LoVo (cell line): Measurements from ENCODE around the gene ENKD1.
"Not testable (repeated sequence)": the region's sequence is repeated elsewhere in the genome, so short reads cannot be mapped to it uniquely, and the experiment has no call there.

Experiments
- DNase-seq: peaks from one replicate; pipeline ENCODE4 v3.0.0-alpha.2; 2016; ENCODE audit warnings: low spot score

Gene ENKD1, protein sequence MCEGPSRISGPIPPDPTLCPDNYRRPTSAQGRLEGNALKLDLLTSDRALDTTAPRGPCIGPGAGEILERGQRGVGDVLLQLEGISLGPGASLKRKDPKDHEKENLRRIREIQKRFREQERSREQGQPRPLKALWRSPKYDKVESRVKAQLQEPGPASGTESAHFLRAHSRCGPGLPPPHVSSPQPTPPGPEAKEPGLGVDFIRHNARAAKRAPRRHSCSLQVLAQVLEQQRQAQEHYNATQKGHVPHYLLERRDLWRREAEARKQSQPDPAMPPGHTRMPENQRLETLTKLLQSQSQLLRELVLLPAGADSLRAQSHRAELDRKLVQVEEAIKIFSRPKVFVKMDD

GRCh38 chr16:67666559-67667452 lies at the start of gene ENKD1, which contains the start of gene C16orf86:
Gene ENKD1 (minus strand): TSS chr16:67666750. CDS start chr16:67666442, 308 bp downstream.
Gene C16orf86 (plus strand): TSS chr16:67666814. CDS start chr16:67666971, 157 bp downstream.
- DNase-seq: peak; percentile 31

DNA sequence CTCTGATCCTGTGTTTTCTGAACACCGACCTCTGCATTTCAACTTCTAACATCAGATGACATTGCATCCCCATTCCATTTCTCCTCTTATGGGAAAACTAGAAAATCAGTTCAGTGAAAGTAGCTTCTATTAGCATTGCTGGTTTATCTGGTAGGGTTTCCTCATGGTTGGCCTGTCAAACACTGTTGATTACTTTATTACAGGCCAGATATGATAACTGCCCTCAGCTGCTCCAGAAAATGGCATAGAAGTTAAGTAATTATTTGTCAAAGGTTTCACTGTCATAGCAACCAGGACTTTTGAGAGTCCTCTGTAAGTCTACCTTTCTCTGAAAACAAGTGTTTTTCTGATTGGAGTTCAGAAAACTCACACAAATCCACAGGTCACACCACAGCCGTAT lies 49.5 kb upstream of the ENKD1 start:
- DNase-seq: no peak

GRCh38 chr16:67714522-67714921 lies 48.0 kb upstream of the ENKD1 start:
- DNase-seq: no peak

DNA sequence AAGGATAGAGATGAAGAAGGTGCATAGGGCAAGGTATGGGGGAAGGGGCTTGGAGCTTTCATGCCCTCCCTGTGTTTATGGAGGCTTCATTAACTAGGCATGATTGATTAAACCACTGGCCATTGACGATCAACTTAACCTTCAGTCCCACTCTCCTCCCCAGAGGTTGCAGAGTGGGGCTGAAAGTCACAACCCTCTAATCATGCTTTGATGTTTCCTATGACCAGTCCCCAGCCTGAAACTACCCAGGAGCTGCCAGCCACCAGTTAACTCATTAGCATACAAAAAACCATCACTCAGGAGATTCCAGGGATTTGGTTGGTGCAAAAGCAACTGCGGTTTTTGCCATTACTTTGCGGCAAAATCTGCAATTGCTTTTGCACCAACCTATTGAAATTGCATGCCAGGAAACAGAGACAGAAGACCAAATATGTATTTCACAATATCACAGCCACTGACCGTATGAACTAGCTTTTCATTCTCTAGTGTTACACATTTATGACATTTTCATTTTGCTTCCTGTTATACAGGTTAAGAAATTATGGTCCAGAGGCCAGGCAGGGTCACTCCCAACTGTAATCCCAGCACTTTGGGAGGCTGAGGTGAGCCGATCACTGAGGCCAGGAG lies 47.2 kb upstream of the ENKD1 start:
- DNase-seq: no peak

DNA sequence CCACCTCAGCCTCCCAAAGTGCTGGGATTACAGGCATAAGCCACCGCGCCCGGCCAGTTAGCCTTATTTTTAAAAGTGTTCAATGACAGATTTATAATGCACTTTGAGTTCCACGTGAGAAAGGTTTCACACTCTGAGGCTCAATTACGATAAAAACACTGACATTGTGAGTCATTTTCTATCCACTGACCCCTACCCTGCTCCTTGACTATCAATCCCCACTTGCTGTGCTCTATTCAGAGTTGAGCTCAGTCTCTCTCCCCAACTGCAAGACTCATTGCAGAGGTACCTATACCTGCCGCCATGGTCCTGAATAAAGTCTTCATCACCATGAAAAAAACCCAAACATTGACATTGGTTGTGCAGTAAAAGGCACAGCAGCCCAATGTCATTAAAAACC lies 44.1 kb upstream of the ENKD1 start:
- DNase-seq: no peak

GRCh38 chr16:67709050-67709449 lies 42.5 kb upstream of the ENKD1 start:
- DNase-seq: no peak

GRCh38 chr16:67708368-67708771 lies 41.8 kb upstream of the ENKD1 start:
- DNase-seq: no peak

- no peak for DNase-seq
Measured at GRCh38 chr16:67707790-67708189, 41.2 kb upstream of the ENKD1 start.

GRCh38 chr16:67707210-67707609 lies 40.7 kb upstream of the ENKD1 start:
- DNase-seq: no peak

DNA sequence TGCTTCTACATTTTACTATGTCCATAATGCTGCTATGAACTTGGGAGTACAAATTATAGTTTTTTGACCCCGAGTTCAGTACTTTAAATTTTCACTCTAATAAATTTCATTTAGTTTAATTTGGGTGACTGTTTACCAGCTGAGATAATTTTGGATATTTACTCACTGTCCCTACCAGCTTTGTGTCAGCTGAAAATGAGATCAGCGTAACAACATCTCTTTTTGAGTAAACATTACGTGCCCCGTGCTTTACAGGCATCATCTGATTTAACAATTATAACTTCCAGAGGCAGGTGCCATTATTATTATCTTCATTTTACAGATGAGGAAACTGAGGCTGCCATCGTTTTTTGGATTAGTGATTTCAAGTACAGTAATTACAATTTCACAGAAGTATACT lies 37.6 kb upstream of the ENKD1 start:
- DNase-seq: no peak

DNA sequence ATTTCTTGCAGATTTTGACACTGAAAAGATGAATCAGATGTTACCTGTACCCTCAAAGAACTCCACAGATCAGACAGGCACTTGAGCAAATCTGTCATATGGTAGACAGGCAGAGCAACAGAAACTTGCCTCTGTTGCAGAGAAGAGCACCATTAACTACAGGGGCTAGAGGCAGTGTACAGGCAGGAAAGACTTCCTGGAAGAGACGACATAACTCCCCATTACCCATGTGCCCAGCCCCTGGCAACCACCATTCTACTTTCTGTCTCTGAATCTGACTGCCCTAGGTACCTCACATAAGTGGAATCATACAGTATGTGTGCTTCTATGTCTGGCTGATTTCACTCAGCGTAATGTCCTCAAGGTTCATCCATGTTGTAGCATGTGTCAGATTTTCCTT lies 37.1 kb upstream of the ENKD1 start:
- DNase-seq: no peak

DNA sequence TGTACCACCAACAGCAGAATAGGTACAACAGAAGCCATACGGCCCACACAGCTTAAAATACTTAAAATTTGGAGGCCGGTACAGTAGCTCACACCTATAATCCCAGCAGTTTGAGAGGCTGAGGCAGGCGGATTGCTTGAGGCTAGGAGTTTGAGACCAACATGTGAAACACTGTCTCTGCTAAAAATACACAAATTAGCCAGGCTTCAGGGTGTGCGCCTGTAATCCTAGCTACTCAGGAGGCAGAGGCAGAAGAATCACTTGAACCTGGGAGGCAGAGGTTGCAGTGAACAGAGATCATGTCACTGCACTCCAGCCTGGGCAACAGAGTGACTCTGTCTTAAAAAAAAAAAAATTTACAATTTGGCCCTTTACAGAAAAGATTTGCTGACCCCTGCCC lies 35.6 kb upstream of the ENKD1 start:
- no peak for DNase-seq

- DNase-seq: no peak
Measured at GRCh38 chr16:67701420-67701819, 34.9 kb upstream of the ENKD1 start.

GRCh38 chr16:67699265-67699664 lies 32.7 kb upstream of the ENKD1 start:
- DNase-seq: no peak

- DNase-seq: no peak
Measured at GRCh38 chr16:67697422-67698185, 31.1 kb upstream of the ENKD1 start.

DNA sequence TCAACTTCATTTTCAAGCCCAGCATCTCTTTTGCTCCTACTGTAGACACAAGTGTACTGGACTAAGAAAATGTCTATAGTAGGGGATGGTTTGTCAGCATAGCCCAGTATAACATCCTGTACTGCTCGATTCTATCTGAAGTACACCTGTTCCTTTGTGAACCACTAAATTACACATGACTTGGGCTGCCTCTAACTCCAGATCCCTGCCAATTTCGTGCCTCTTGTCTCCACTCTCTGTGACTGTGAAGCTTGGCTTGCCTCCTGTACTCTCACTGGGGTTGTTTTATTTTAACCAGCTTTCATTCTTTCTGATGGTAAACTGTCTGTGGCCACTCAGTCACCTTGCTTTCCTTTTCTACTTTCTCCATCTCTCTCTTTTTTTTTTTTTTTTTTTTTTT lies 28.1 kb upstream of the ENKD1 start:
- no peak for DNase-seq

- not testable (repeated sequence) for DNase-seq
Measured at GRCh38 chr16:67693517-67694285, 27.2 kb upstream of the ENKD1 start.

DNA sequence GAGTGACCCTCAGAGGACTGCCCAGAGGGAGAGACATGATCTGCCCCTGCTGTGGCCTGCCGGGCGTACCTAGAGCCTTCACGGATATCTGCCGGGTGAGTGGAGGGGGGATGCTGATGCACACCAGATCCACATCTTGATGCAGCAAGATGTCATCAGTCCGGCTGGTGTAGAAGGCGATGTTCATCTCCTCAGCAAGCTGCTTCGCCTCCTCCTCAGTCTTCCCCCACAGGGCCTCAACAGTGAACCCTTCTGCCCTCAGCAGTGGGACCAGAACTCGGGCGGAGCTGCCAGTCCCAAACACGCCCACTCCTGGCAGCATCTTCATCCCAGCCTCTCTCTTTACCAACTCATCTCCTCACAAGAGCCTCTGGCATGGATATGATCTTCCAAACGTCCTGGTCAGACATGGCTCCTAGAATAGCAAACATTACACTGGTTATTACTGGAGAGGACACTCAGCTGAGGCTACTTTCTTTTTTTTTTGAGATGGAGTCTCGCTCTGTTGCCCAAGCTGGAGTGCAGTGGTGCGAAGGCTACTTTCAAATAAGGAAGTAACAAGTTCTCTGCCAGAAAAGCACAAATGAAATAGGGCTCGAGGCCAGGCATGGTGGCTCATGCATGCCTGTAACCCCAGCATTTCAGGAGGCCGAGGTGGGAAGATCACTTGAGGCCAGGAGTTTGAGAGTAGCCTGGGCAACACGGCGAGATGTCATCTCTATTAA lies 19.0 kb upstream of the ENKD1 start:
- no peak for DNase-seq

- peak; percentile 38 for DNase-seq
Measured at GRCh38 chr16:67683767-67684166, 17.2 kb upstream of the ENKD1 start.
